GM18873 (cell line): ENCODE data around the gene F10.
"Not testable (repeated sequence)": the region's sequence is repeated elsewhere in the genome, so short reads cannot be mapped to it uniquely, and the experiment has no call there.

Experiments used
- ATAC-seq: cut with Tn5 transposase; IDR thresholded peaks from one replicate; pipeline ENCODE4 v1.9.1; 2021; ENCODE audit warnings: mild to moderate bottlenecking, moderate library complexity, moderate number of reproducible peaks; ENCODE audit not compliant: unreplicated experiment, low FRiP score

The F10 gene

DNA sequence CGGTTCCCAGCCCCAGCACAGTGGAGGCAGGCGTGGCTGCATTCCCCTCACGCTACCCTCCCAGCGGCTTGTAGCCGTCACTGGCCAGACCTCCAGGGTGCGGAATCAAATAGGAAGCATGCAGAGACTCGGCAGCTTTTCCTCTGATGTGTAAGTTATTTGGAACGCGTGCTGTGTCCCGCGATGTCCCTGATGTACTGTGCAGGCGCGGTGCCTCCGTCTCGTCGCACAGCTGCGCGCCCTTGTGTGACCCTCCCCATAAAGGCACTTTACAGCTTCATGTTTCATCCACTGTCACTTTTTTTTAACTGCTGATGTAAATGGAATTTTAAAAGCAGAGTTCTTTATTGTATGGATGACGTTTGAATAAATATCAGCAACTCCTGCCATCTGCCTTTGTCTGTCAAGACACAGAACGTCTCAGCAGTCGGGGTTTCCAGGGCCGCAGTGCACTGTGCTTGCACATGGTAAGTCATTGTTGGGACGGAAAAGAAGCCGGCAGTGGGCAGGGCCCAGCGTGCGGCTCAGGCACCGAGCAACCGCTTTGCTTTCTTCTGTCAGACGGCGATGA lies 24.4 kb upstream of the F10 start:
- no peak for ATAC-seq

- no peak for ATAC-seq
Observed at GRCh38 chr13:113099142-113099541, 23.5 kb upstream of the F10 start.

DNA sequence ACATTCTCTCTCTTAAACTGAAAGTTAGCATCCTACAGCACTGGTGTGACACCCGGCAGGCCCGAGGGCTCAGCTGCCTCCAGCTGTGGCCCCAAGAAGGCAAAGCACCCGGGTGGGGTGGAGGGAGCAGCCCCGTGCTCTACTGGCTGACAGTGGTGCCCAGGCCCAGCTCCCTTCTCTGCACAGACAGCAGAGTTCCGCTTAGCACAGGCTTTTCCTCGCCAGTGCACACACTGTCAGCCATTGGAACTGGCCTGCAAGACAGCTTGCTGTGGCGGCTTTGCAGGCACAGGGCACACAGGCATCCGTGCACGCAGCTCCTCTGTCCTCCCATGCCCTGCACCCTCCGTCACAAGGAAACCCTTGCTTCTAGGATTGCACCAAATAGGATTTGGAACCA lies 20.3 kb upstream of the F10 start:
- ATAC-seq, result not testable (repeated sequence)

DNA sequence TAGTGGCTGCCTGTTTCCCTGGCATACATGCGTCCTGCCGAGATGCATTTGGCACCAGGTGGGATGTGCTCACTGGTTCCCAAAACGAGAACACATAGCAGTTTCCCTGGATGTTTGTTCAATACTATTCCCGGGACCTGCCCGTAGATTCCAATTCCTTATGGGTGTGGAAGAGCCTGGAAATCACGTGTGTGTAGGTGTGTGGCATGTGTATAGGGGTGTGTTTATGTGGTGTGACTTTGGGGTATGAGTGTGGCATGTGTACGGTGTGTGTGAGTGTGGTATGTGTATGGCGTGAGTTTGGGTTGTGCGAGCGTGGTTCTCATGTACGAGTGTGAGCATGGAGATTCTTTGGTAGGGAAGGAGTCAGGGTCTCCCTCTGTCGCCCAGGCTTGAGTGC lies 19.9 kb upstream of the F10 start:
- no peak for ATAC-seq

- no peak for ATAC-seq
Observed at GRCh38 chr13:113103646-113104045, 19.0 kb upstream of the F10 start.

GRCh38 chr13:113105032-113105920 lies 17.3 kb upstream of the F10 start, which contains the start of gene F7:
F7 (plus strand) TSS chr13:113105791; CDS start chr13:113105842, 51 bp downstream.
- ATAC-seq, result no peak

DNA sequence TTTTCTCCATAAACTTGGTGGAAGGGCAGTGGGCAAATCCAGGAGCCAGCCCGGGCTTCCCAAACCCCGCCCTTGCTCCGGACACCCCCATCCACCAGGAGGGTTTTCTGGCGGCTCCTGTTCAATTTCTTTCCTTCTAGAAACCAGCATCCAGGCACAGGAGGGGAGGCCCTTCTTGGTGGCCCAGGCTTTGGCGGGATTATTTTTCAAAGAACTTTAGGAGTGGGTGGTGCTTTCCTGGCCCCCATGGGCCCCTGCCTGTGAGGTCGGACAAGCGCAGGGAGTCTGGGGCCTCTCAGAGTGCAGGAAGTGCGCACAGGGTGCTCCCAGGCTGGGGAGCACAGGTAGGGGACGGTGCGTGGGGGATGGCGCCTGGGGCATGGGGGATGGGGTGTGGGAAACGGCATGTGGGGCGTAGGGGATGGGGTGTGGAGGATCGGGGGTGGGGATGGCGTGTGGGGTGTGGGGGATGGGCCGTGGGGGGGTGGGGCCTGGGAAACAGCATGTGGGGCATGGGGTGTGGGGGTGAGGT lies 16.6 kb upstream of the F10 start:
- no peak for ATAC-seq

- ATAC-seq, result no peak
Observed at GRCh38 chr13:113106711-113107351, 15.8 kb upstream of the F10 start.

- not testable (repeated sequence) for ATAC-seq
Observed at GRCh38 chr13:113108521-113108920, 14.1 kb upstream of the F10 start.

- ATAC-seq, result no peak
Observed at GRCh38 chr13:113109151-113110047, 13.2 kb upstream of the F10 start.

DNA sequence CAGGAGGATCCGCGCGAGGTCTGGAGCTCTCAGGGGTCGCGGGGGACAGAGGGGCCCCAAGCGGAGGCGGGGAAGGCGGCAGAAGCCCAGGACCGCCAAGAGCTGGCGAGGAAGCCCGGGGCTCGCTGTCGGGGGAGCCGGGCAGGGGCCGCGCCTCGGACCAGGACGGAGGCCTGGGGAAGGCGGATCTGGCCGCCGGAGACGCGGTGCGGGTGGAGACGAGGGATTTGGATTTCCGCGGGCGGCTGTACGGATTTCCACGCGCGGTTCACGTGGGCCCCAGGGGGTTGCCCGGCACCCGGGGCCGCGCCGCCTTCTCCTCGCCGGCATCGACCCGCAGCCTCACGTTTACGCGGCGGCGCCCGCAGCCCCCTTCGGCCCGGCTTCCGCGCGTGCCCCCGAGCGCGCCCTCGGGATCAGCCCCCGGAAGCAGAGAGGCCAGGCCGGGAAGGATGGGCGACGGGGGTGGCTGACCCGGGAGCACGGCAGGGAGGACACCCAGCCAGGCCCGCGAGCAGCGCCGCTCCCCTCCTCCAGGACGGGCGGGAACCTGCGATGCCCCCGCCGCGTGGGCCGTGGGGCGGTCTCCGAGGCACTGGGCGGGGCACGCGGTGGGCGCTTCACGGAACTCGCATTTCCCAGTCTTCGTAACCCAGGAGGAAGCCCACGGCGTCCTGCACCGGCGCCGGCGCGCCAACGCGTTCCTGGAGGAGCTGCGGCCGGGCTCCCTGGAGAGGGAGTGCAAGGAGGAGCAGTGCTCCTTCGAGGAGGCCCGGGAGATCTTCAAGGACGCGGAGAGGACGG lies 12.3 kb upstream of the F10 start:
- no peak for ATAC-seq

DNA sequence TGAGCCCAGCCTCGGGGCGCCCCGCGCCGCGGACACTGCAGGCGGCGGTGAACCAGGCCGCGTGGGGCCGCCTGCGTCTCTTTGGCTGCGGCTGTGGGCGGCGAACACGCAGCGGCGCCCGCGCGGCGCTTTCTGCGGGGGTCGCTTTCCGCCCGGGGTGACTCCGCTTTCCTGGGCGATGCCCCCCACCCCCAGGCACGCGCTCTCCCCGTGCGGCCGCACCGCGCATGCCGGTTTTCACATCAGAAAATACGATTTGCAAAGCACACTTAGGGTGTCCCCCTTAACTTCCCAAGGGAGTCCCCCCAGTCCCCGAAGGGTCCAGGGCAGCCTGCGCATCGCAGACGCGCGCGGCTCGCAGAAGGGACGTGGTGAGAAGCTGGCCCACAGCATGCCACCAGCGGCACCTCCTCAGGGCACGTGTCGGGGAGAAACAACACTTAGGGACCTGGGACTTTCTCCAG lies 11.7 kb upstream of the F10 start:
- no peak for ATAC-seq

DNA sequence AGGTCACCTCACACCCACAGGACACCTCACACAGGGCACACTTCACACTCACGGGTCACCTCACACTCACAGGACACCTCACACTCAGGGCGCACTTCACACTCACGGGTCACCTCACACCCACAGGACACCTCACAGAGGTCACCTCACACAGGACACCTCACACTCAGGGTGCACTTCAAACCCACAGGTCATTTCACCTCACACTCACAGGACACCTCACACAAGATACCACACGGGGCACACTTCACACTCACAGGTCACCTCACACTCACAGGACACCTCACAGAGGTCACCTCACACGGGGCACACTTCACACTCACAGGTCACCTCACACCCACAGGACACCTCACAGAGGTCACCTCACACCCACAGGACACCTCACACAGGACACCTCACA lies 10.8 kb upstream of the F10 start:
- ATAC-seq, result not testable (repeated sequence)

DNA sequence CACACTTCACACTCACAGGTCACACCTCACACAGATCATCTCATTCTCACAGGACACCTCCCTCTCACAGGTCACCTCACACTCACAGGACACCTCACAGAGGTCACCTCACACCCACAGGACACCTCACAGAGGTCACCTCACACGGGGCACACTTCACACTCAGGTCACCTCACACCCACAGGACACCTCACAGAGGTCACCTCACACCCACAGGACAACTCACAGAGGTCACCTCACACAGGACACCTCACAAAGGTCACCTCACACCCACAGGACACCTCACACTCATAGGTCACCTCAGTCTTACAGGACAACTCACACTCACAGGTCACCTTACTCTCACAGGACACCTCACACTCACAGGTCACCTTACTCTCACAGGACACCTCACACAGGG lies 10.1 kb upstream of the F10 start:
- ATAC-seq, result not testable (repeated sequence)

- ATAC-seq, result no peak
Observed at GRCh38 chr13:113112893-113113845, 9.4 kb upstream of the F10 start.

GRCh38 chr13:113113846-113114271 lies 8.7 kb upstream of the F10 start:
- ATAC-seq, result no peak

DNA sequence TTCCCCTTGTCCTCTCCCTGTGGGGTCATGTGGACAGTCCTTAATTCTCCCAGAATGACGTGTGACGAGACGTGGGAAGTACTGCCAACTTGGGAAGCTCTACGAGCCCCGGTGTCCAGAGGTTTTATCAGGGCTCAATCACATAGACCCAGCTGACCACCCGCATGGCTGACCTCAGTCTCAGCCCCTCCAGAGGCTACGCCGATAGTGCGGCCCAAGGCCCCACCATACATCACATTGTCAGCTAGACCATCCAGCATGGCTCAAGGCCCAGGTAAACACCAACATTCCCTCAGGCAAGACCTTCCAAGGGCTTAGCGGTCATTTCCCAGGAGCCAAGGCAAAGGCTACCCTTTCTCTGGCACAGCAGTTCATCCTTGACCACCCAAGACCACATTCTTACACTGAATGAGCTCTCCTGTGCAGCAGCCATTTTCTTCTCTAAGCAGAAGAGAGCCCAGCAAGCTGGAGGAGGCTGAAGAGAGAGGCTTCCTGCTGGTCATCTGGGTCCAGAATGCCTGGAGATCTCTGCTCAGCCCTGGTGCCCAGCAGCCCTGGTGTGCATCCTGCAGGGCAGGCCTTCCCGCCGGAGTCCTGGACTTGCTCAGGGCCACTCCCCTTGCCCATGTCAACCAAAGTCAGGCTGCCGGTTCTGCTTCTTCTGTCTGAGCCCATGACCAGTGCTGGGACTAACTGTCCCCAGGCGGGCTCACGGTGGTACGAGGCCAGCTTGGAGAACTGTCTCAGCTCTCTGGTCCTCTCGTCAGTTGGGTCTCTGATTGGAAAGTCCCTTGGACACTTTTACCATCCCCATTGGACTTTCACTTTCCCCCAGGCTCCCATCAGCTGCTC lies 7.9 kb upstream of the F10 start:
- ATAC-seq, result no peak
